Bronchial epithelial cell (primary cell): Measurements from ENCODE around the gene AGRP. TPM values are rescaled to one million over a fixed set of nuclear protein-coding genes. Genes with fewer than 3 reads are reported as not detected.

ENCODE experiments used
- DNase-seq: peaks from one replicate; pipeline ENCODE4 v3.0.0-alpha.2; 2010; ENCODE audit warnings: low read depth
- FAIRE-seq: peaks from 2 replicates; lab custom pipeline; 2011; peaks lifted over from hg19 to GRCh38; lab: Jason Lieb, UNC
- H3K27me3 ChIP-seq: 2 replicates; pipeline ENCODE4 v1.5.1; 2011; ENCODE audit warnings: low read length; ENCODE audit not compliant: control insufficient read depth, insufficient read depth
- H3K36me3 ChIP-seq: 2 replicates; pipeline ENCODE4 v1.5.1; 2011; ENCODE audit warnings: low read length; ENCODE audit not compliant: control insufficient read depth, insufficient read depth
- H3K4me3 ChIP-seq: 2 replicates; pipeline ENCODE4 v1.5.1; 2011; ENCODE audit warnings: mild to moderate bottlenecking, low read depth, low read length, control low read depth
- total RNA-seq: library from RNA; depleted of rRNA; stranded (reverse); fragments of >200 nt; gene quantifications from 2 replicates; pipeline ENCODE4 v1.2.1, GENCODE V29; 2014
- TF ChIP-seq, protein P1 (sequence below): IDR thresholded peaks from 2 replicates; pipeline ENCODE4 v1.5.1; 2011; ENCODE audit warnings: mild to moderate bottlenecking, moderate library complexity, low read length, control low read depth, inconsistent platforms; ENCODE audit not compliant: insufficient read depth, severe bottlenecking

The AGRP gene
- total RNA-seq, 1 donor from 2014 or later = not detected

- no peak for FAIRE-seq
- TF ChIP-seq, protein P1, sequence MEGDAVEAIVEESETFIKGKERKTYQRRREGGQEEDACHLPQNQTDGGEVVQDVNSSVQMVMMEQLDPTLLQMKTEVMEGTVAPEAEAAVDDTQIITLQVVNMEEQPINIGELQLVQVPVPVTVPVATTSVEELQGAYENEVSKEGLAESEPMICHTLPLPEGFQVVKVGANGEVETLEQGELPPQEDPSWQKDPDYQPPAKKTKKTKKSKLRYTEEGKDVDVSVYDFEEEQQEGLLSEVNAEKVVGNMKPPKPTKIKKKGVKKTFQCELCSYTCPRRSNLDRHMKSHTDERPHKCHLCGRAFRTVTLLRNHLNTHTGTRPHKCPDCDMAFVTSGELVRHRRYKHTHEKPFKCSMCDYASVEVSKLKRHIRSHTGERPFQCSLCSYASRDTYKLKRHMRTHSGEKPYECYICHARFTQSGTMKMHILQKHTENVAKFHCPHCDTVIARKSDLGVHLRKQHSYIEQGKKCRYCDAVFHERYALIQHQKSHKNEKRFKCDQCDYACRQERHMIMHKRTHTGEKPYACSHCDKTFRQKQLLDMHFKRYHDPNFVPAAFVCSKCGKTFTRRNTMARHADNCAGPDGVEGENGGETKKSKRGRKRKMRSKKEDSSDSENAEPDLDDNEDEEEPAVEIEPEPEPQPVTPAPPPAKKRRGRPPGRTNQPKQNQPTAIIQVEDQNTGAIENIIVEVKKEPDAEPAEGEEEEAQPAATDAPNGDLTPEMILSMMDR = no peak
- peaks cover 14% of the 10 kb centered on the region for H3K36me3 ChIP-seq
Observed at GRCh38 chr16:67435758-67436164, 47.6 kb downstream of the AGRP start.

GRCh38 chr16:67433131-67433719 is 50.1 kb downstream of the AGRP start:
- H3K36me3 ChIP-seq = peaks cover 4% of the 10 kb centered on the region
- no peak overlapping the region for H3K4me3 ChIP-seq
- FAIRE-seq = no peak
- no peaks in the 10 kb centered on the region for H3K27me3 ChIP-seq
- TF ChIP-seq, protein P1 = no peak
- DNase-seq = no peak

More at GRCh38 chr16:67435758-67436164, 47.6 kb downstream of the AGRP start:
- no peaks in the 10 kb centered on the region for H3K27me3 ChIP-seq
- H3K4me3 ChIP-seq = no peak overlapping the region
- DNase-seq = no peak

Other genes with a start within 250 kb of the AGRP start
- 2.0 and 2.6 TPM in 2 replicates for gene FHOD1, start 236.1 kb downstream of the AGRP start, total RNA-seq
- gene SLC9A5, start 234.6 kb downstream of the AGRP start, total RNA-seq = 0.26 TPM in 2 replicates
- 8.2 and 11.6 TPM in 2 replicates for gene PLEKHG4, start 204.0 kb downstream of the AGRP start, total RNA-seq
- gene KCTD19, start 156.8 kb downstream of the AGRP start, total RNA-seq = not detected in 2 replicates
- not detected in 2 replicates for gene LRRC36, start 156.7 kb downstream of the AGRP start, total RNA-seq
- 0.13 TPM in 1 of 2 replicates, not detected in the other for gene TPPP3, start 90.0 kb downstream of the AGRP start, total RNA-seq
- gene ZDHHC1, start 67.1 kb downstream of the AGRP start, total RNA-seq = 1.8 and 4.1 TPM in 2 replicates
- 2.1 and 2.3 TPM in 2 replicates for gene HSD11B2, start 52.4 kb downstream of the AGRP start, total RNA-seq
- 78.2 and 79.4 TPM in 2 replicates for gene ATP6V0D1, start 2.4 kb downstream of the AGRP start, total RNA-seq
- 12.8 and 13.7 TPM in 2 replicates for gene RIPOR1, start 45.3 kb upstream of the AGRP start, total RNA-seq
- gene CTCF, start 79.0 kb upstream of the AGRP start, total RNA-seq = 21.1 and 26.5 TPM in 2 replicates
- gene CARMIL2, start 161.6 kb upstream of the AGRP start, total RNA-seq = not detected in 2 replicates
- 8.4 and 11.0 TPM in 2 replicates for gene ACD, start 176.7 kb upstream of the AGRP start, total RNA-seq
- 2.6 and 4.4 TPM in 2 replicates for gene PARD6A, start 177.4 kb upstream of the AGRP start, total RNA-seq
- 12.8 and 15.5 TPM in 2 replicates for gene ENKD1, start 183.2 kb upstream of the AGRP start, total RNA-seq
- gene C16orf86, start 183.3 kb upstream of the AGRP start, total RNA-seq = 0.26 and 0.79 TPM in 2 replicates
- 17.9 and 23.6 TPM in 2 replicates for gene GFOD2, start 235.8 kb upstream of the AGRP start, total RNA-seq